NCI-H69 (cell line): ENCODE measurements around the gene SYT13.

Experiments used
- DNase-seq: peaks from one replicate; lab custom pipeline; 2025; lab: John Stamatoyannopoulos, UW

SYT13 gene, protein sequence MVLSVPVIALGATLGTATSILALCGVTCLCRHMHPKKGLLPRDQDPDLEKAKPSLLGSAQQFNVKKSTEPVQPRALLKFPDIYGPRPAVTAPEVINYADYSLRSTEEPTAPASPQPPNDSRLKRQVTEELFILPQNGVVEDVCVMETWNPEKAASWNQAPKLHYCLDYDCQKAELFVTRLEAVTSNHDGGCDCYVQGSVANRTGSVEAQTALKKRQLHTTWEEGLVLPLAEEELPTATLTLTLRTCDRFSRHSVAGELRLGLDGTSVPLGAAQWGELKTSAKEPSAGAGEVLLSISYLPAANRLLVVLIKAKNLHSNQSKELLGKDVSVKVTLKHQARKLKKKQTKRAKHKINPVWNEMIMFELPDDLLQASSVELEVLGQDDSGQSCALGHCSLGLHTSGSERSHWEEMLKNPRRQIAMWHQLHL

DNA sequence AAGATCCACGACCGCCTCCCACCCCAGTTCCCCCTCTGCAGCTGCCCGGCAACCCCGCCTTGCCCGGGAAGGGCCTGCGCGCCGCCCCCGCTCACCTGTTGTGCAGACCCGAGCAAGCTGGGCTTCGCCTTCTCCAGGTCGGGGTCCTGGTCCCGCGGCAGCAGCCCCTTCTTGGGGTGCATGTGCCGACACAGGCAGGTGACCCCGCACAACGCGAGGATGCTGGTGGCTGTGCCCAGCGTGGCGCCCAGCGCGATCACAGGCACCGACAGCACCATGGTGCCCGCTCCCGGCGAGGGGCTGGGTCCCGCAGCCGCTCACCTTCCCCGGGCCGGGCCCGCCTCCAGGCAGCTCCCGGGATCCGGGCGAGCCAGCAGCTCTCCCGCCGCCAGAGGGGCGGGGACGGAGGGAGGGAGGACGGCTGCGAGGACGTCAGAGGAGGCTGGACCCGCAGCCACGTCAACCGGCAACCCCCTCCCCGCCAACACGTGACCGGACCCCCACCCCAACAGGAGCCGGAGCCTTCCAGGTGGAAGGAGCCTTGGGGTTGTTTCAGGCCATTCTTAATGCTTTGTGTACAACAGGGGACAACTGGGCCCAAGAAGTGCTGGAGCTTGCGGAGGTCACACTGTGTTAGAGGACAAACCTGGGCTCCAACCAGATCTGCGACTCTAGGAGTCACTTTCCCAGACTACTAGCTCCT is at the start of gene SYT13:
Gene SYT13, minus strand, starts transcription at position 412 of the 703 bp plus-strand sequence. Its CDS starts 134 bp downstream, at position 278.
- peak; percentile 32 for DNase-seq

DNA sequence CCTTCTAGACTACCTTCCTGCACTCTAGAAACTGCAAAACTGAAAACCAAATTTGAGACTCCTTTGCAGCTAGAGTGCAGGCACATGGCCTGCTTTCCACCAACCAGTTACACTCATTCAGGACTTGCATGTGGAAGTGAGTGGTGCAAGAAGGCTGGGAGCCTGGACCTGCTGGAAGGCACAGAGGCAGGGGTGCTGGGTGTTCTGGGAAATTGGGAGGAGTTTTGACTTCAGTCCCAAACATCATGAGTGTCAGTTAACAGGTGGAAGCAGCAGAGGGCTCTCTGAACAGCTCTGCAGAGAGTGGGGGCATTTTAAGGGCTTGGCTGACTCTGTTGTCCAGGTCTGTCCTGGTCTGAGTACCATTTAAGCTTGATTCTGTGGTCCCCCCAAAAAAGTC is 49.3 kb upstream of the SYT13 start:
- peak; percentile 18 for DNase-seq

DNA sequence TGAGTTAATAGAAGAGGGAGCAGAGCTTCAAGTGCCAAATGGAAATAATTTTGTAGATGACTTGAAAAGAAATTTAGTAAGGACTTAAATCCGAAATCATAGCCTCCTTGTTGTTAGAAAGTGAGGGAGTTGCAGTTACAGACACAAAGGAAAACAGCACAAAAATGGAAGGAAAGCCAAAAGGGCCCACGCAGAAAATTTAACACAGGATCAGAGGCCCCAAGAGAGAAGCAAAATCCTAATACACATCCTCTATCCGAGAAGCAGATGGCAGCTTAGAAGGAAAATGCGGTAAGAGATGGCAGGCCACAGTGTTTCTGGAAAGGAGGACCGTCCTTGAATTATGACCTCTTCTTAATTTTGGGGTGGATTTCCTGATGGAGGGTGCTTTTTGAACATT is 48.7 kb upstream of the SYT13 start:
- DNase-seq = no peak

DNA sequence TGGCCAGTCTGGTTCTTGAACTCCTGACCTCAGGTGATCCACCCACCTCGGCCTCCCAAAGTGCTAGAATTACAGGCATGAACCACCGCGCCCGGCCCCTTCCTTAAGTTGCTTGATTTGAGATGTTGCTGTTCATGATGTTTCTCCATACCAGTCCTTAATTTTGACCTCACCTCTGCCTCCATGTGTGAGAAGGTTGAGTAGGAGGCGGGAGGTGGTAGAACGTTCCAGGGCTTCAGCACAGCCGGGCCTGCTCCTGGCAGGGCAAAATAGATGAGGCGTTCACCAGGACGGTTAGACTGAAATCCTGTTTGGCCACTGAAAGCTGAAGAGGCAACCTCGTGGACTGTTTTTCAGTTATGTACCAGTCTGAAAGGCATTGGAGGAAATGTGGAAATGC is 48.3 kb upstream of the SYT13 start:
- DNase-seq = no peak

- peak; percentile 29 for DNase-seq
These were observed 47.1 kb upstream of the SYT13 start for GRCh38 chr11:45333001-45333971.

GRCh38 chr11:45332276-45332934 is 46.3 kb upstream of the SYT13 start:
- DNase-seq = peak; percentile 60

DNA sequence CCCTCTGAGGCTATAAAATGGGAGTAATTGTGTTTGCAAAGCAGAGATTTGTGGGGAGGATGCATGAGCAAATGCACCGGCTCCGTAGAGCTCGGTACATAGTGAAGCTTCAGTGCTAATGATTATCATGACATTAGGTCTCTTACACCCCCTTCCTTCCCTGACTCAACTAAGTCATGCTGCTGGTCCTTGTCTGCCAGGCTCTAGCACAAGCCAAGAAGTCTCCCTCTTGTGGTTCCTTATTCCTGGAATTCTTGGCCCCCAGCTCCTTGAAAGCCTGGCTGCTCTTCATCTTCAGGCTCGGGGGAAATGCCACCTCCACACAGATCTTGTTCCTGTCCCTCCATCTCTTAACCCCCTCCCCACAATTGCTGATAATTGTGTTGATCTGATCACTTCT is 45.7 kb upstream of the SYT13 start:
- no peak for DNase-seq

DNA sequence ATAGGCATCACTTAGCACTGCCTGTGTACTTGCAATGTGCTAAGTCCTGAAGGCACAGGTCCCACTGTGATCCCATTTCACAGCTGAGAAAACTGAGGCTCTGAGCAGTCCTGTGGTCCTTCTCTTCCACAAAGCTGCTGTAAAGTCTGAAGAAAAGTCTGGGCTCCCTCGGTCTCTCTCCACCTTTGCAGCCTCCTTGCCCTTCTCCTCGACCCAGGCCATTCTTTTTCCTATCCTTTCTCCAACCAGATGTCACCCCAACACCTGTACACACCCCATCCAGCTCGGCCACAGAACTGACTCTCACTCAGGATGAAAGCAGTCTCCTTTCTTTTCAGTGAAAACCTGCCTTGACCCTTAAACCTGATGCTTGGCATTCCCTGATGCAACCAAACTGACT is 42.6 kb upstream of the SYT13 start:
- DNase-seq = no peak

DNA sequence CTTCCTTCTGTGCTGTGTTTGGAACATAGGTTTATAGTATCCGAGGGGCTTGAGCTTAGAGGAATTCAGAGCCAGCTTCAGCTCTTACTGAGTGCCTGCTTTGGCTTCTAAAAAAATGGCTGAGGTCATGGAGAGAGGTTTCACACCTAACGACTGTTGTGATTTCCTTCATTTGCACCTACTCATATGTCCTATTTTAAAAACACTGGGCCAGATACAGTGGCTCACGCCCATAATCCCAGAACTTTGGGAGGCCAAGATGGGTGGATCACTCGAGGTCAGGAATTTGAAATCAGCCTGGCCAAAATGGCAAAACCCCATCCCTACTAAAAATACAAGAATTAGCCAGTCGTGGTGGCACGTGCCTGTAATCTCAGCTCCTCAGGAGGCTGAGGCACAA is 38.3 kb upstream of the SYT13 start:
- DNase-seq = no peak

DNA sequence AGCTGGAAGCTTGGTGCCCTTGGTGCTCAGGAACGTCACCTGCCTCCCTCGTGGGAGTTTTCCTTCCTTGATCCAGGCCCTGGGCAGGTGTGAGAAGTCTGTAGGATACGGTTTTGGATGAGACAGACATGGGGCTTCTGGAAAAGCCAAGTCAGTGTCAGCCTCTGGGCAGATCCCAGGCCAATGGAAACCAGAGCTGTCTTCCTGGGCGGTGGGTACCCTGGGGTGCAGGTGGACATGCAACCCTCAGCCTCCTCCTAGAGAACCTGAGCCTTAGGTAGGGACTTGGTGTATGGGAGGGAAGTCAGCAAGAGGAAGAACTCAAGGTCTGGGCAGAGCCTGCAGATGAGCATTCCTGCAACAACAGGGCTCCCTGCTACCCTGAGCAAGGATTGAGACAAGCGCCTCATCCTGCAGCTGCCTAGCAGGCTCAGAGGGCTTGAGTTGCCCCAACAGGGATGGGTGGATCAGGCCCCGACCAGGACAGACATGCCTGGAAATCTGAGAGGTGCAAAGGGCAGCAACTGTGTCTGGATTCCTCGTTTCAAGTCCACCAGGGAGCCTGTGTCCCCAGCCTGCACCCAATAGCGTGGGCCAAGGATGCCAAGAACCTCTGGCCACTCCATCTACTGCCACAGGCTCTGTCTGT is 37.6 kb upstream of the SYT13 start:
- no peak for DNase-seq

DNA sequence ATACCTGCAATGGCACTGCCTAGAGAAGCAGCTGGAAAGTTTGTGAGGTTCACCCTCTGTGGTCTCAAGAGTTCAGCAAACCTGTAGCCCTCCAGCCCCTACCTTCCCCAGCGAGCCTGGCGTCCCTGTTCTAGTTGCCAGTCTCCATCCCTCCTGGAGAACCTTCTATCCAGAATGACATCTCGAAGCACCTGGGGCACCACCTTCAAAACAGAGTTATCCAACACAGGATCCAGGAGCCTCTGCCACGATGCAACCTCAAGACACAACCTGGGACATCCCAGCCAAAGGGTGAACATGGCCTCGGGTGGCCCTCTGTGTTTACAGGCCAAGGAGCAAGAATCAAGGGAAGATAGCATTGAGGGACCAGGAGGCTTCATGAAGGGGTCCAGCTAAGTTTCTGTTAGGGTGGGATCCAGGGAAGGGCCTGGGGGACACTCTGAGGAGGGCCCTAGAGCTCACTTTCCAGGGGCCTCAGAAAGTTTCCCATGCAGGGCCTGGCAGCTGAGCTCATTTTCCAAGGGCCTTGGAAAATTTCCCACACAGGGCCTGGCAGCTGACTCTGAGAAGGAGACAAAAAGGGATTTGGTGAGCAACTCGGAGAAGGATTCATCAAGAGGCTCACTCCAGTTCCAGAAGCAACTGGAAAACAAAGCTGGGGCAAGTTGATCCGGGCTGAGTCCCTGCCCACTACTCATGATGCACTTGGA is 36.9 kb upstream of the SYT13 start:
- no peak for DNase-seq

DNA sequence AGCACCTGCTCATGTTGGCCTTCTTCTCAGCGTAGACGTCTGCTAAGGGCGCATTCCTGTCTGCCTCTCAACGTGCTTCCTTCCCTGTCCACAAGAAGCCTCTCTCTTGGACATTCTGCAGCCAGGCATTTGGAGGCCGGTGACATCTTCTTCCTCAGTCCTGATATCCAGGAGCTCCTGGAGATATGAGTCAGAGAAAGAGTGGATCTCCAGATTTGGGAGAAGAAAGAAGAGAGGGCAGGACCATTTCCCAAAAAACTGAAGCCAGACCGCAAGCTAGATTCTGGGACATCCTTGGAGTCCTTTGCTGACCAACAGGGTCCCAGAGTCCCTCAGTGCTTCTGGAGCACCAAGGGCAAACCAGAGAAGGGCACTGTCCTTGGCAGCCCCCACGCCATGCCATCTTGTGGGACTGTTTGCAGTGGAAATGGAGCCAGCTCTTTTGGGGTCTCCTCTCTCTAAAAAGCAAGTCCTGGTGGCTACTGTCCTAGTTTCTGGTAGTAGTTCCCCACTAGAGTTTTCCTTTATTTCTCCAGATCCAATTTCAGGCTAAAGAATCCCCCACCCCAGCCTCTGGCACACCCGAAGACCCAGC is 36.1 kb upstream of the SYT13 start:
- DNase-seq = no peak

GRCh38 chr11:45321669-45322068 is 35.5 kb upstream of the SYT13 start:
- DNase-seq = no peak

- no peak for DNase-seq
These were observed 35.0 kb upstream of the SYT13 start for GRCh38 chr11:45321031-45321595.

DNA sequence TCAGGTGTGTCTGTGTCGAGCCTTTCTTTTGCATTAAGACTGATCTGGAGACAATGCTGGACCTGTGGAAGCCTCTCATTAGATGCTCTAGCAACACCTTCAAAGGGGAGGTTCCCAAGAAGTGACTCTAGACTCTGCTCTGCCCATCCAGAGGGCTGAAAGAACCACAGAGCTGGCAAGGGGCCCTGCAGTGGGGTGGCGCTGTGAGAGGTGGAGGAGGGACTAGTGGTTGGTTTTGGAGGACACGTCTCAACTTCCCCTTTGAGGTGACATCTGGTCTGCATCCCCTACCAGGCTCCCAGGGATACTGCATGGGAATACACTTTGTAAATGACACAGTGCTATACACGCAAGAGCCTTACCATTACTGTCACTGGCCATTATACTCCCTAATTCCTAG is 34.2 kb upstream of the SYT13 start:
- DNase-seq = no peak

- no peak for DNase-seq
These were observed 32.9 kb upstream of the SYT13 start for GRCh38 chr11:45319077-45319476.

DNA sequence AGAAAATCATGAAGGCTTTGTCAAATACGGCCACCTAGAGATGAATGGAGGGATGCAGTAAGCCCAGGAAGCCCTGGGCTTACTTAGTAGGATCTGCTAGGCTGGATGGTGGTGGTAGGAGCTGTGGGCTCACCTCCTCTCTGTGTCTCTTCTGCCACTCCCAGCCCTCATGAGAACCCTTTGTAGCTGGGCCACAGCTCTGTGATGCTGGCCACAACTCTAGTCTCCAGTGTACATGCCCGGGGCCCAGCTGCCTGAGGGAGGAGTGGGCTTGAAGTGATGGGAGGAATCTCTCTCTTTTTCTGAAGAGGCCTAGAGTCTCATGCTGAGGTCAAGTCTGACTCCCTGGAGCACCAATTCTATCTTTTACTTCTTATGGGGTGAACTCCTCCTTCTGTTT is 32.4 kb upstream of the SYT13 start:
- no peak for DNase-seq

DNA sequence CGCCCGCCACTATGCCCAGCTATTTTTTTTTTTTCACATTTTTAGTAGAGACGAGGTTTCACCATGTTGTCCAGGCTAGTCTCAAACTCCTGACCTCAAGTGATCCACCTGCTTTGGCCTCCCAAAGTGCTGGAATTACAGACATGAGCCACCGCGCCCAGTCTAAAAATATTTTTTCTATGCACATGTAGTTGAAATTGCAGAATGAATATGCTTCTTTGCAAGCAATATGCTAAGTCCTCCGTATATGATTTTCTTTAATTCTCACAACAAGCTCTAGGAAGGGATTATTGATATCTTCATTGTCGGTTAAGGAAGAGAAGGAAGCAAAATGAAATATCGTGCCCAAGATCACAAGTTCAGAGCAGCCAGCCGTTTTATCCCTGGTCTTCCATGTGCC is 30.1 kb upstream of the SYT13 start:
- no peak for DNase-seq

- DNase-seq = no peak
These were observed 28.8 kb upstream of the SYT13 start for GRCh38 chr11:45314900-45315299.
